Epidermal melanocyte (primary cell): ENCODE data around the gene CEP44.
A peak's percentile ranks its signal among the peaks of the same experiment; 100 is the strongest.
"Not testable (repeated sequence)": the region's sequence is repeated elsewhere in the genome, so short reads cannot be mapped to it uniquely, and the experiment has no call there.

Experiments
- DNase-seq: peaks from one replicate; pipeline ENCODE4 v3.0.0; 2011; ENCODE audit warnings: low spot score; ENCODE audit not compliant: insufficient read length

CEP44 gene

GRCh38 chr4:174283507-174284471 lies at the start of gene CEP44, which contains the start of gene FBXO8:
TSS of gene CEP44 (plus strand) at chr4:174283911. CDS start at chr4:174299122, 15,211 bp downstream.
TSS of gene FBXO8 (minus strand) at chr4:174283667. CDS start at chr4:174263092, 20,575 bp downstream.
- DNase-seq: peak; percentile 62

DNA sequence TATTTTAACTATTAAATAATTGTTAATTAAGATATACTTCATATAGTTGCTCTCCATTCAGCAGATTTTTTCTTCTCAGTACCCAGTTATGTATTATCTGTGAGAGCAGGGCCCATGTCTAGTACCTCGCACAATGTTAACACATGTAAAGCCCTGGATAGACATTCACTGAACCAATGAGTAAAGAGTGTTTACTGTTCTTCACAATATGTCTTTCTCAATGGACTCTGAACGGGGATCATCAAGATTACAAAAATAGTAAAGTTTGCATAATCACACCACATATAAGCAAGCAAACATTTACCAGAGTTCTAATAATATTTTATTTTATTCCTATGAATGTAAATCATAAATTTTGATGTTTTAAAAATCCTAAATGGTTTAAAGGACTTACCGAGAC lies 47.4 kb upstream of the CEP44 start:
- no peak for DNase-seq

GRCh38 chr4:174241162-174241561 lies 42.5 kb upstream of the CEP44 start:
- DNase-seq: no peak

DNA sequence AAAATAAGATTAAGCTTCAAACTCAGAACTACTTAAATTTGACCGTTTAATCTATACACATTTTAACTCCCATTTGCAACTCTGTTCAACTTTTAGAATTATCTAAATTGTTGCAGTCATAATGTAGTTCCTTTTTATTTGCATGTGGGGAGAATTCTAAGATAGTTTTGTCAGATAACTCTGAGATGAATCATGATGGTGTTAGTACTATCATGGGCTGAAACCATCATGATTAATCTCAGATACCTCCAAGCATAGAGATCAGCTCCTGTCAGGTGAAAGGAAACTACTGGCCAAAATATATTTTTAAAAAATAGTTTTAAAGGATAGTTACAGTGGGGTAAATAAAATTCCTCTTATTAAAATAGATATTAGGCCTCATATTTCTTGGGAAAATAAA lies 39.3 kb upstream of the CEP44 start:
- no peak for DNase-seq

DNA sequence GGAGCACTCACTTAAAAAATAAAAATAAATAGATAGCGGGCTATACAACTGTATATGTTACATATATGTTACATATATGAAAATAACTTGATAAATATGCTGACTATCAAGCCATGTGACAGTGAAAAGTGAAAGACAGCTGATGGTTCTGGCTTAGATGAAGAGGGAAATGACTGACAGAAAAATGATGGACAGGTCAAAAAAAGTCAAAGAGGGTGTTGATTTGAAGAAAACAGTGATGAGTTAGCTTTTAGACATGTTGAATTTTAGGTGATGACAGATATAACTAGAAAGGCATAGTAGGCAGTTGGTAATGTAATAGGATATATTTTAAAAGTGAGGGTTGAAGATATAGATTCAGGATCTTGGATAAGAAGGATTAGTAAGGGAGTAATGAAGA lies 38.0 kb upstream of the CEP44 start:
- DNase-seq: no peak

DNA sequence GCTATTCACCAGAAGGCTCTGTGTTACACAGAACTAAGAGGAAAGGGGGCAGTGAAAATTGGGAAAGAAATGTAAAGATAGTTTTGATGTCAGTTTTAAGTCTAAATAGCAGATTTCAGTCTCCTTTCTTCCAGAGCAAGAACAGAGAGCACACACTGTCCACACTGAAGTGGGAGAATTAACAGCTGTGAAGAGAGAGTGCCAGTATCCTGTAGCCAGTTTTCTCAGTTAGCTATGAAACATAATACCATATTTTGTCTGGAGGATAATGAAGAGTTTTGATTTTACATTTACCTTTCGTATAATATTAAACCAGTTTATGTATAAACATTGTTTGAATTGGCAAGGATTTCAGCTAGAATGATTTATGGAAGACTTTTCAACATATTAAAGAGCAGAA lies 35.3 kb upstream of the CEP44 start:
- DNase-seq: no peak

DNA sequence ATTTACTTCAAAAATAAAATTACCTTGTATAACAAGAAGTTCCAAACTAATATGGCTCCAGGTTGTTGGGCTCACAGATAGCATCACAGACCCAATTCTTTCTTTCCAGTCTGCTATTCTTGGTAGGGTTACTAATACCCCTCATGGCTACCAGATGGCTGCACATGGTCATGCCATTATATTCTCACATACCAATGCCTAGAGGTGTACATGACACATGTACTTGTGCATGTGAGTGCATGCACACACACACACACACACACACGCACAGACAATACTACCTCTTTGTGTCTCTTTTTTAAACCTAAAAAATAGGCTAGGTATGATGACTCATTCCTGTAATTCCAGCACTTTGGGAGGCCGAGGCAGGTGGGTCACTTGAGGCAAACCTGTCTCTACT lies 31.3 kb upstream of the CEP44 start:
- no peak for DNase-seq

- no peak for DNase-seq
These were observed 29.1 kb upstream of the CEP44 start for GRCh38 chr4:174254613-174255012.

GRCh38 chr4:174255374-174255773 lies 28.3 kb upstream of the CEP44 start:
- DNase-seq: no peak

- no peak for DNase-seq
These were observed 27.9 kb upstream of the CEP44 start for GRCh38 chr4:174255786-174256185.

DNA sequence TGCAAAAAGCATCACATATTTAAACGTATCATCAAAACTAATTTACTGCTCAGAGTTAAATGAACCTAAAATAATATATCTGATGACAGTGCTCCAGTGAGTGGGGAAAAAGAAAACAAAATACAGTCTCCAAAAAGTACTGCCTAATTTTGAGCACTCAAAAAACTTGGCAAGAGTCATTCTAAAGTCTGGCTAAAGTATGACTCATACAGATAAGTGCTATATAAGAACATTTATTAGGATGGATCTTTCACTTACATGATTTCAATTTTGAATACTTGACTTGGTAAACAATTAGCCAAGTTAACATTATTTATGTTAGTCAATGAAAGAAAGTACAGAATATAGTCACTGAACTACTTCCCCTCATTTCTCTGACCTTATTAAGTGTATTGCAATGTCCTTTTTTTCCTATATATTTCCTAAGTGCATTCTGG lies 27.4 kb upstream of the CEP44 start:
- no peak for DNase-seq

DNA sequence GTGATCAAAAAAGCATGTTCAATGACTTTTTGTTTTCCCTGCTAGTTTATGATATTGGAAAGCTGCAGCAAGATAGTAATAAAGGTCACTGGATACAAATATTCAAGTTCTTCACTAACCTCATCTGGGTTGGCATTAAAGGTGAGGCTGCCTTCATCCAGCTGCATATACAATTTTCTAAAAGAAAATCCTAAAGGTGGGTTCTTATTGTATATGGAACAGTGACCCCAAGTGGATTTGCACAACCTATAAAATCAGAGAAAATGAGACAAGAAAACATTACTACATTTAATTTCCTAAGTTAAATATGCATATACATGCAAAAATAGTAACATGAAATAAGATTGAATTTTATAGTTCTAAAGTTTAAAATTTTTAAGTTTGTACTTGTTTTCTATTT lies 24.1 kb upstream of the CEP44 start:
- DNase-seq: no peak

DNA sequence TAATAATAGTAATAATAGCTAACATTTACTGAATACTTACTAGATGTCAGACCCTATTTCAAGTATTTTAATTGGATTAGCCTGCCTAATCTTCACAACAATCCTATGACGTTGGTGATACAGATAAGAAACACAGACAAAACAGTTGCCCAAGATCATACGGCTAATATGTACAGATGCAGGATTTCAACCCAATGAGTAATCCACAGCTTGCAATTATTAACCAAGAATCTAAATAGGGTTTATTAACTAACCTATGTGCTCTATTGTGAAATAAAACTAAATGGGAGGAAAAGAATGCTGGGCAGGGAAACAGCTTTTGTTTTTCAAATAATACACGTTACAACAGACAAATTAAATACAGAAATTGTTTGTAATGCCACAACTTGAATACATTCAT lies 23.6 kb upstream of the CEP44 start:
- DNase-seq: no peak

DNA sequence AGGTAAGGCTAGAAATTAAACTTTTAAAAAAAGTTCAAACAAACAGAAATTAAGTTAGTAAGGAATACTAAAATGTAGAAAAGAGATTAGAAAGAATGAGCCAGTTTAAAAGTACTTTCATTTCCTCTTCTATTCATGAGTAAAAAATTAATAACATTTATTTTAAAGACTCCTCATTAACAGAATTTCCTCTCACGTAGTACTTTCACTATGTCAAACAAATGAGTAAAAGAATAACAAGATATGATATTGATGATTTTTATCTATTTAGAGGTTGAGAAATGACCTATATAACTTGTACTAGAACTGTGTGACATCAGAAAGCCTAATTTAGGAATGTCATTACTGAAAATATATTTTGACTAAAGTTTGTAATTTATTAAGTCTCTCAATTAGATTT lies 22.3 kb upstream of the CEP44 start:
- DNase-seq: not testable (repeated sequence)

GRCh38 chr4:174262624-174263444 lies 20.9 kb upstream of the CEP44 start:
- DNase-seq: no peak

DNA sequence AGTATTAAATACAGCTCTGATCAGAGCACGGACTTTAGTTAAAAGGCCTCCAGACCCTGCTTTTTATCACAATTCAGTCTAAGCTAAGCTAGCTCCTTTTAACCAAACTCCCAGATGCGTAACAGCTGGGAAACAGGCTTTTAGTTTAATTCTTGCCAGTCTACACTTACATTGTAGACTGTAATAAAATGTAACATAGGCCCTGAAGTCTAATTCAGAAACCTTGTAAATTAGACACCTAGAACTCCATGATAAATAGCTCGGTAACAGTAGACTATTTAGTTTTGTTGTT lies 20.3 kb upstream of the CEP44 start:
- no peak for DNase-seq

DNA sequence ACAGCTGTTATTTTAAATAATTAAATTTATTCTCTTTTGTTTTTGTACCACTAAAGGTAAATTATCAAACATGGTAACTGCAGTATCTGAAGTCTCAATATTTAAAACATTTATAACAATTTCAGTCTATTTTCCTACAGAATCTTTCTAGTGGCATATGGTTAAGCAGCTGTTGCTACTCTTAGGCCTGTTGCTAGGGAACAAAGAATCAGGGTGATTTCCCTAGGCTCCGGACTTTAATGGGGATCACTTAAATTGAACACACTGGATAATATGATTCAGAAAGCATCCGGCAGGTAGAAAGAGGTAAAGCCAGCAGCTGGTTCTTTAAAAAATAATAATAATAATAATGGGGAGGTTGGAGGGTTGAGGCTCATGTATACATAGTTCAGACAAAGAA lies 17.8 kb upstream of the CEP44 start:
- no peak for DNase-seq

DNA sequence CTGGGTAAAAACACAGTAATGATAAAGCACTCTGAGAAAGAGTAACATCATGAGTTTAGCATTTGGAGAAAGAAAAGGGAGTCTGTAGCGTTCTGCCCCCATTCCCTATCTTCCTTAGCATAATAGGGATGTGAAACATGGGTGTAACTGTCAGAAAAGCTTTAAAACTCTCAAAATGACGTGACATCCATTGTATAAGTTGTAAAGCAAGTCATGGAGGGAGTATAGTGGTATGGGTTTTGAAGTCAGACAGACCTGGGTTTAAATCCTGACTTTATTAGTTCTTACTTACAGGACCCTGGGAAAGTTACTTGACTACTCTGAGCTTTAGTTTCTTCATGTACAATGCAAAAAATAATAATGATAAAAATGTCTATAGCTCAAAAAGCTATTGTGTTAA lies 17.3 kb upstream of the CEP44 start:
- DNase-seq: no peak

GRCh38 chr4:174273930-174274329 lies 9.8 kb upstream of the CEP44 start:
- DNase-seq: no peak

DNA sequence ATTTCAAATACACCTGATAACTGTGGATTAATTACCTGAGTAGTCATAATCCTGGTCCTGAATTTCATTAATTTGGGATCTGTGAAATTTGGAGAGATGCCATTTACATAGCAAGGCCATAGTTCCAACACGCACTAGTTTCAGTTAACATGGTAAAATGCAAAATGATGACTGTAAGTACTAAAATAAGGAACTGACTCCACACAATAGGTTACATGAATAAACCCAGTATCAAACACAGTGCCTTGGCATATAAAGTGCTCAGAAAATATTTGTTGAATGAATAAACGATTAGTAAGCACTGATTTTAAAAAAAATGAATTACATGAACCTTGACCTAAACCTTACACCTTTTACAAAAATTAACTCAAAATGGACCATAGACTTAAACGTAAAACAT lies 9.3 kb upstream of the CEP44 start:
- DNase-seq: no peak

DNA sequence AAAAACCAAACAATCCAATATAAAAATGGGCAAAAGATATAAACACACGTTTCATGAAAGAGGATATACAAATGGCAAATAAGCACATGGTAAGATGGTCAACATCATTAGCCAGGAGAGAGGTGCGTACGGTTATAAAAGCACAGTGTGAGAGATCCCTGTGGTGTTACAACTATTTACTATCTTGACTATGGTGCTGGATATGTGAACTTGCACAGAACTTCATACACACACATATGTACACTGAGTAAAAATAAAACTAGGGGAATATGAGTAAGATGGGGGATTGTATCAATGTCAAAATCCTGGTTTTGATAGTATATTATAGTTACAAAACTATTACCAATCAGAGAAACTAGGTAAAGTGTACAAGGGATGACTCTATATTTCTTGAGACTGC lies 8.6 kb upstream of the CEP44 start:
- no peak for DNase-seq

DNA sequence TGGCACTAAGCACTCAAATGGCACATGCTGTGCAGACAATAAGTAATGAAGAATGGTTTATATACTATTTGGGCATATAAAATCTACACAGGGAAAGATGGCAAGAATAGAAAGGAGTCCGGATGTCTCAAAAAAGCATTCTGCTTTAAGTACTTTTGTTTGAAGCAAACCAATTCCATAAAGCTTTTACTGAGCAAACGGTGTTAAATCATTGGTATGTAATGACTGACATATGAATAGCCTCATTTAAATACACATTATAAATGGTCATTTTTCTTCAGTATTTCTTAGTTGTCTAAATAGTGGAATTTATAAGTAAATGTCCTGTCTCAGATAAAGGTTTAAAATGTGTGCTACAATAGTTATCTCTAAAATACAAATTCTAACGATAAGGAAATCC lies 6.3 kb upstream of the CEP44 start:
- no peak for DNase-seq
